Muscle of leg (tissue), 11 donors: ENCODE measurements around the gene PRIM2. TPM values are rescaled to one million over a fixed set of nuclear protein-coding genes. Genes with fewer than 3 reads are reported as not detected.
"Not testable (repeated sequence)": the region's sequence is repeated elsewhere in the genome, so short reads cannot be mapped to it uniquely, and the experiment has no call there.

Experiments
- DNase-seq: peaks from one replicate; pipeline ENCODE4 v3.0.0; 2013
- H3K27ac ChIP-seq: one replicate; pipeline ENCODE4 v1.5.1; 2013; ENCODE audit warnings: mild to moderate bottlenecking, low read length, control low read depth
- H3K27me3 ChIP-seq: one replicate; pipeline ENCODE4 v1.6.1; 2013; ENCODE audit warnings: low read length; ENCODE audit not compliant: control insufficient read depth, insufficient read depth
- H3K36me3 ChIP-seq: one replicate; pipeline ENCODE4 v1.6.1; 2013; ENCODE audit warnings: low read length; ENCODE audit not compliant: control insufficient read depth, insufficient read depth
- H3K4me1 ChIP-seq: one replicate; pipeline ENCODE4 v1.6.1; 2013; ENCODE audit warnings: low read length; ENCODE audit not compliant: control insufficient read depth, insufficient read depth
- H3K4me3 ChIP-seq: one replicate; pipeline ENCODE4 v1.5.1; 2013; ENCODE audit warnings: low read length, control low read depth
- H3K9me3 ChIP-seq: replicated peaks from 2 replicates; pipeline ENCODE4 v1.6.1; 2013; ENCODE audit warnings: low read depth, low read length; ENCODE audit not compliant: control insufficient read depth
- WGBS: methylation state at CpG from one replicate; pipeline ENCODE4 v1.1.5; 2013; ENCODE audit warnings: missing lambda C conversion rate; ENCODE audit not compliant: insufficient coverage; 5-methylcytosine and 5-hydroxymethylcytosine counted together
- polyA plus RNA-seq, 8 donors: library from polyadenylated mRNA; unstranded; fragments of 120-200 nt; gene quantifications; one replicate each; pipeline versions ENCODE4 v1.2.1 to v1.2.3, GENCODE V29; 2013; ENCODE audit warnings: inconsistent platforms in 1 of 8, low replicate concordance in 1 of 8; ENCODE audit not compliant: insufficient read length in 8 of 8, insufficient read depth in 1 of 8
- total RNA-seq: library from RNA; stranded (reverse); fragments of 120-200 nt; gene quantifications from one replicate; pipeline ENCODE4 v1.2.4, GENCODE V29; 2013

PRIM2 gene
- total and polyA plus RNA-seq, 9 donors = 6.1 to 13.2 (median 7.0) TPM

GRCh38 chr6:57392047-57392446 is 74.6 kb downstream of the PRIM2 start:
- not testable (repeated sequence) for H3K27ac ChIP-seq, H3K27me3 ChIP-seq, H3K36me3 ChIP-seq, H3K9me3 ChIP-seq, H3K4me1 ChIP-seq, H3K4me3 ChIP-seq, DNase-seq
- WGBS = no CpG with 5 or more reads among the region's 3 CpGs

- H3K27me3 ChIP-seq, H3K4me1 ChIP-seq, DNase-seq, H3K27ac ChIP-seq, H3K9me3 ChIP-seq, H3K4me3 ChIP-seq, H3K36me3 ChIP-seq: not testable (repeated sequence)
Measured at GRCh38 chr6:57419341-57419740, 101.9 kb downstream of the PRIM2 start.

GRCh38 chr6:57421503-57421902 is 104.1 kb downstream of the PRIM2 start:
- no peaks in the 10 kb centered on the region for H3K9me3 ChIP-seq
- no peak overlapping the region for H3K4me3 ChIP-seq
- H3K27ac ChIP-seq = no peak overlapping the region
- no peaks in the 10 kb centered on the region for H3K36me3 ChIP-seq
- no peak for DNase-seq
- no peaks in the 10 kb centered on the region for H3K27me3 ChIP-seq
- H3K4me1 ChIP-seq = no peaks in the 10 kb centered on the region

- 76% methylated on average over 2 of the region's 5 CpGs for WGBS
- H3K4me1 ChIP-seq = no peaks in the 10 kb centered on the region
- H3K27ac ChIP-seq = no peak overlapping the region
- H3K36me3 ChIP-seq = no peaks in the 10 kb centered on the region
- no peaks in the 10 kb centered on the region for H3K27me3 ChIP-seq
- no peak overlapping the region for H3K4me3 ChIP-seq
- H3K9me3 ChIP-seq = no peaks in the 10 kb centered on the region
- DNase-seq = no peak
Measured at GRCh38 chr6:57423468-57423867, 106.0 kb downstream of the PRIM2 start.

- not testable (repeated sequence) for H3K4me1 ChIP-seq, DNase-seq, H3K9me3 ChIP-seq, H3K36me3 ChIP-seq, H3K27me3 ChIP-seq, H3K27ac ChIP-seq, H3K4me3 ChIP-seq
Measured at GRCh38 chr6:57431742-57432141, 114.3 kb downstream of the PRIM2 start.

- H3K9me3 ChIP-seq = no peaks in the 10 kb centered on the region
- H3K27me3 ChIP-seq = no peaks in the 10 kb centered on the region
- DNase-seq = no peak
- no peaks in the 10 kb centered on the region for H3K36me3 ChIP-seq
- WGBS = 83% methylated on average over 1 of the region's 2 CpGs
- H3K27ac ChIP-seq = no peak overlapping the region
- no peaks in the 10 kb centered on the region for H3K4me1 ChIP-seq
- H3K4me3 ChIP-seq = no peak overlapping the region
Measured at GRCh38 chr6:57432157-57432556, 114.7 kb downstream of the PRIM2 start.

- H3K4me3 ChIP-seq = no peak overlapping the region
- no peaks in the 10 kb centered on the region for H3K9me3 ChIP-seq
- no peaks in the 10 kb centered on the region for H3K27me3 ChIP-seq
- no peak overlapping the region for H3K27ac ChIP-seq
- DNase-seq = peak; percentile 47
- H3K36me3 ChIP-seq = no peaks in the 10 kb centered on the region
- H3K4me1 ChIP-seq = no peaks in the 10 kb centered on the region
- WGBS = no CpG with 5 or more reads among the region's 4 CpGs
Measured at GRCh38 chr6:57432919-57433684, 115.7 kb downstream of the PRIM2 start.

- not testable (repeated sequence) for H3K4me1 ChIP-seq, H3K4me3 ChIP-seq, H3K27me3 ChIP-seq, H3K9me3 ChIP-seq, H3K36me3 ChIP-seq, H3K27ac ChIP-seq, DNase-seq
- 100% methylated on average over 2 of the region's 9 CpGs for WGBS
Measured at GRCh38 chr6:57433790-57434189, 116.4 kb downstream of the PRIM2 start.

- DNase-seq = no peak
- WGBS = no CpG with 5 or more reads among the region's 4 CpGs
Measured at GRCh38 chr6:57434944-57435343, 117.5 kb downstream of the PRIM2 start.

GRCh38 chr6:57435475-57436160 is 118.2 kb downstream of the PRIM2 start:
- Histone ChIP-seq H3K36me3 (no peaks in the 10 kb centered on the region), H3K9me3 (no peaks in the 10 kb centered on the region), H3K27me3 (no peaks in the 10 kb centered on the region), H3K27ac (no peak overlapping the region), H3K4me1 (no peaks in the 10 kb centered on the region), H3K4me3 (no peak overlapping the region)
- 67% methylated on average over 1 of the region's 3 CpGs for WGBS
- DNase-seq = no peak

More at GRCh38 chr6:57434944-57435343, 117.5 kb downstream of the PRIM2 start:
- H3K27me3 ChIP-seq = no peaks in the 10 kb centered on the region
- no peak overlapping the region for H3K27ac ChIP-seq
- no peak overlapping the region for H3K4me3 ChIP-seq
- no peaks in the 10 kb centered on the region for H3K9me3 ChIP-seq
- H3K36me3 ChIP-seq = no peaks in the 10 kb centered on the region
- no peaks in the 10 kb centered on the region for H3K4me1 ChIP-seq
